Central memory CD8-positive, alpha-beta T cell (primary cell): ENCODE data around the gene VPS26B.
"Not testable (repeated sequence)": the region's sequence is repeated elsewhere in the genome, so short reads cannot be mapped to it uniquely, and the experiment has no call there.

Source experiments
- ATAC-seq: fragments of 150-1000 bp; cut with Tn5 transposase; replicated peaks from 2 replicates; pipeline ENCODE4 v1.10.0; 2022; ENCODE audit warnings: mild to moderate bottlenecking, moderate FRiP score, moderate number of reproducible peaks; ENCODE audit not compliant: poor library complexity, severe bottlenecking; ENCODE audit errors: extremely low read depth
- DNase-seq, 2 donors: peaks; one replicate each; pipeline ENCODE4 v3.0.0; 2021; ENCODE audit warnings: low spot score in 2 of 2
- H3K27ac Mint-ChIP-seq: one replicate; pipeline ENCODE4 v1.8.0; 2022; ENCODE audit warnings: low read depth, mild to moderate bottlenecking, moderate library complexity, mixed read lengths
- H3K27me3 Mint-ChIP-seq: one replicate; pipeline ENCODE4 v1.8.0; 2022; ENCODE audit warnings: mixed read lengths
- H3K36me3 Mint-ChIP-seq: one replicate; pipeline ENCODE4 v1.8.0; 2022; ENCODE audit warnings: mild to moderate bottlenecking, moderate library complexity, mixed read lengths; ENCODE audit not compliant: insufficient read depth
- H3K4me1 Mint-ChIP-seq: one replicate; pipeline ENCODE4 v1.8.0; 2022; ENCODE audit warnings: mixed read lengths
- H3K4me3 Mint-ChIP-seq: one replicate; pipeline ENCODE4 v1.8.0; 2022; ENCODE audit warnings: mild to moderate bottlenecking, moderate library complexity, mixed read lengths
- H3K9me3 Mint-ChIP-seq: one replicate; pipeline ENCODE4 v1.8.0; 2022; ENCODE audit warnings: mixed read lengths

Gene VPS26B

DNA sequence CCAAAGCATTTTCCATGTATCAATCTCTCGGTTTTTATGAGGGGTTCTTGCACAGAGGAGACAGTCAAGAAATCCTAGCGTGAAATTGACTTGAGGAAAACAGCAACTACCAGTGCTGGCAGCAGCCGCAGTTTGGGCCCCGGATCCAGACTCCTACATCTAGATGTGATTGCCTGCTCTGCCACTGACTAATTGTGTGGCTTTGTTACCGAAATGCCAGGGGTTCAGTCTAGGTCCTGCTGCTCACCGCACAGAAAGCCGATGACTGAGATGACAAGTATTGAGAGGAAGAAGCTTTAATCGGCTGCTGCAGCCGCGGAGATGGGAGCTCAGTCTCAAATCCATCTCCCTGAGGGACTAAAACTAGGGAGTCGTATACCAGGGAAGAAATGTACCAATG is 43.5 kb downstream of the VPS26B start:
- Mint-ChIP-seq H3K27me3 (no peaks in the 10 kb centered on the region), H3K36me3 (peaks cover 9% of the 10 kb centered on the region), H3K27ac (no peak overlapping the region), H3K4me1 (peaks cover 41% of the 10 kb centered on the region), H3K9me3 (no peaks in the 10 kb centered on the region), H3K4me3 (no peak overlapping the region)
- ATAC-seq = no peak
- no peak for DNase-seq

DNA sequence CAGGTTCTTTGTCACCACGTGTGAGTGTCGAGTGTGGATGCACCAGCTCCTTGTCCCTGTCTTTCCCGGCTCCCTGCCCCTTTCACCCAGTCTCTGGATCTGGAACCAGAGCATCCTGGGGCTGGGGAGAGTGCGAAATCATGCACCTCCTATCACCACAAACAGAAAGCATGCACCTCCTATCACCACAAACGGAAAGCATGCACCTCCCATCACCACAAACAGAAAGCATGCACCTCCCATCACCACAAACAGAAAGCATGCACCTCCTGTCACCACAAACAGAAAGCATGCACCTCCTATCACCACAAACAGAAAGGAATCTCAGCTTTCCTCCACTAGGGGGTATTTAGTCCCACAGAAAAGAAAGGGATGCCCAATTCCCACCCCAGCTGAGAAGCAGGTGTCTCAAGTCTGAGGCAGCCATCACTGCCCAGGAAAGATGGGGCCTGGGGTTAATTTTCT is 45.8 kb downstream of the VPS26B start:
- Mint-ChIP-seq H3K27ac (peak overlapping the region; percentile 62), H3K4me3 (peak overlapping the region; percentile 66), H3K4me1 (peaks cover 55% of the 10 kb centered on the region), H3K36me3 (peaks cover 7% of the 10 kb centered on the region), H3K9me3 (no peaks in the 10 kb centered on the region), H3K27me3 (no peaks in the 10 kb centered on the region)
- DNase-seq (peak in 1 of 2 donors; percentile 34), ATAC-seq (peak; percentile 84)

GRCh38 chr11:134271978-134272377 is 47.5 kb downstream of the VPS26B start:
- DNase-seq (no peak), ATAC-seq (no peak)
- Mint-ChIP-seq H3K27me3 (no peaks in the 10 kb centered on the region), H3K27ac (no peak overlapping the region), H3K4me3 (no peak overlapping the region), H3K36me3 (peaks cover 7% of the 10 kb centered on the region), H3K9me3 (no peaks in the 10 kb centered on the region), H3K4me1 (peaks cover 55% of the 10 kb centered on the region)

DNA sequence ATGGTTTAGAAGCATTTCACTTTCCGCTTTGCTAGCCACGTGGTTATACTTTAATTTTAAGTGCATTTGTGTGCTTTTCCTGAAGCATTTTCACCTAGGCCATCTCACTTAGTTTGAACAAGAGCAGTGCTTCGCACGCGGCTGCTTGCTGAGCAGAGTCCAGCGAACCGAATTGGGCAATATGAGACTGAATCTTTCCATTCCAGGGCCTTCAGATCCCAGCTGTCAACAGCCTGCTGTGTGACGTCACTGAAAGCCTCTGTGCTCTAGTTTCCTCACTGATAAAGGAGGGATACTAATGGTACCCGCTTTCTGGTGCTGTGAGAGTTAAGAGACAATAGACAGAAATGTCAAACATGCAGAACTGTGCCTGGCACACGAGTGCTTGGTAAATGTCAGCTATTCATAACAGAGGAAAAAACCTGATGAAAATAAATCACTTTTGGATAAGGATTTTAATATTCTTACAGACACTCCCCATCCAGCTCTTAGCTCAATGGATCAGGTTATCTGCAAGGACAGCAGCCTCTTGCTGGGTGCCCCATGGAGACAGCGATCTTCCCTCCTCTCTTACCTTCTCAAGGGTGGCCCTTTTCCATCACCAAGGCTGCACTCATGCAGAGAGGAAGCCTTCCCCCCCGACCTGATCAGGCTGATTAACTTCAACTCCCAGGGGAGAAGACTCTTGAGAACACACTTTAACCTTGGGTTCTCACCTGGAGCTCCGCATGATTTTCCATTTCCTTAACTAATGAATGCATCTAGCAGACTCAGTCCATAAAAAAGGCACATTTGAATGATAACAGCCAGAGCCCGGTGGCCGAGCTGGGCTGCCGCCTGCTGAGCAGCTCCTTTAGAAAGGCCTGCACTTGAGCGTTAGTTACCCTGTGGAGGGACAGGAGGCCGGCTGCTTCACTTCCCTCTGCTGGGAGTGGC is 48.2 kb downstream of the VPS26B start:
- Mint-ChIP-seq H3K36me3 (peaks cover 7% of the 10 kb centered on the region), H3K27me3 (no peaks in the 10 kb centered on the region), H3K4me1 (peaks cover 60% of the 10 kb centered on the region)

GRCh38 chr11:134273317-134273712 is 48.8 kb downstream of the VPS26B start:
- ATAC-seq = no peak
- Mint-ChIP-seq H3K9me3 (no peaks in the 10 kb centered on the region), H3K27me3 (no peaks in the 10 kb centered on the region), H3K27ac (no peak overlapping the region), H3K36me3 (peaks cover 7% of the 10 kb centered on the region), H3K4me3 (no peak overlapping the region), H3K4me1 (peaks cover 55% of the 10 kb centered on the region)
- DNase-seq = no peak

More for the DNA sequence above, 48.2 kb downstream of the VPS26B start:
- DNase-seq = no peak
- H3K27ac Mint-ChIP-seq = no peak overlapping the region
- no peak overlapping the region for H3K4me3 Mint-ChIP-seq
- H3K9me3 Mint-ChIP-seq = no peaks in the 10 kb centered on the region
- no peak for ATAC-seq

DNA sequence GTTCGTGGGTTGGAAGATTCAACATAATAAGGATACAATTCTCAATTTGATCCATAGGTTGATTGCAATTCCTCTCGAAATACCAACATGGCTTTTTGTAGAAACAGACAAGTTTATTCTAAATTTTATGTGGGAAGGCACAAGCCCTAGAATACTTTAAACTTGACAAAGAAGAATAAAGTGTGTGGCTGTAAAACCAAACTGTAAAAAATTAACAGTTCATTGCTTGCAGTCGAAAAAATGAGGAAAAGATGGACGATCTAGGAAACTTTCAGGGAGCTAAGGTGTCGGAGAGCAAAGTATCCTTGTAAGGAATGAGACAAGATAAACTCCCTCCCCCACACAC is 50.7 kb downstream of the VPS26B start:
- peaks cover 5% of the 10 kb centered on the region for H3K36me3 Mint-ChIP-seq
- no peaks in the 10 kb centered on the region for H3K9me3 Mint-ChIP-seq
- H3K4me1 Mint-ChIP-seq = peaks cover 47% of the 10 kb centered on the region
- peak overlapping the region; percentile 91 for H3K27ac Mint-ChIP-seq
- H3K4me3 Mint-ChIP-seq = peak overlapping the region; percentile 96
- no peak for DNase-seq
- H3K27me3 Mint-ChIP-seq = no peaks in the 10 kb centered on the region
- no peak for ATAC-seq

DNA sequence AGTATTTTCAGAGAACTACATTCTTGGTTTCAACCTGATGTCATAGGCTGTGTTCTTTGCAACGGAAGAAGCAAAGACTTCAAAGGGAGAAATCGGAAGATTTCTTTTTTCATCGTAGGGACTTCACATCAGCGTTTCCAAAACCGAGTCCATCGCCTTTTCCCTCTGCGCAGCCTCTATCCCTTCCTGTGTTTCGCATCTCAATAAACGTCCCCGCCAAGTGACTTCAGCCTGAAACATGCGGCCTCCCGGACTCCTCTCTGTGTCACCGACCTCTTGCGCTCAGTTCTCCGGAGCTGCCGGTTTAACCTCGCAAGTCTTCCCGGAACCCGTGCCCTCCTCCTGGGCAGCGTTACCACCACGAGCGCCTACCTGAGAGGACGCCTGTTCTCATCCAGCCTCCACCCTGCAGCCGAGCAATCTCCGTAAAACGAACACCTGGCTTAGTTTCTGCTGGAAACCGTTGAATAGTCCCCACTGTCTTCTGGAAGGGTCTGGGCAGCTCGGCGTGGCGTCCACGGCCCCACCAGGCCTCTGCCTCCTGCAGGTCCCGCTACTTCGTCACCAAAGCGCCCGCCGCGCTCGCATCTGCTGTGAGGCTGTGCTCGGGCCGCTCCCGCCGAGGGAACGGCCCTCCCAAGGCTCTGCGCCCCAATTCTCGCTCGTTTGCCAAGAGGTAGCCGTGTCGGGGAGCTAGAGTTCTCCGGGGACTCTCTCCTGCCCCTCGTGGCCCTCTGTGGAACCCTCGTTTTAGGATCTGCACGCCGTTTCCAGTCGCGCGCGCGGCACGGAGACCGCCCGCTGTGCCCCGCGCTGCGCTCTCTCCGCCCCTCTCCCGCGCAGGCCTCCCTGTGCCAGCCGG is 51.3 kb downstream of the VPS26B start, which contains the start of gene GLB1L3:
Gene GLB1L3, plus strand, starts transcription at position 846 of the 862 bp plus-strand sequence. CDS start 362 bp downstream, outside the sequence.
- Mint-ChIP-seq H3K36me3 (peaks cover under 1% of the 10 kb centered on the region), H3K4me1 (peaks cover 41% of the 10 kb centered on the region), H3K27ac (peak within 1 kb of the TSS; percentile 91), H3K4me3 (peak within 1 kb of the TSS; percentile 96), H3K27me3 (no peaks in the 10 kb centered on the region), H3K9me3 (no peaks in the 10 kb centered on the region)
- ATAC-seq = peak; percentile 93
- peak; percentile 67 to 71 for DNase-seq

DNA sequence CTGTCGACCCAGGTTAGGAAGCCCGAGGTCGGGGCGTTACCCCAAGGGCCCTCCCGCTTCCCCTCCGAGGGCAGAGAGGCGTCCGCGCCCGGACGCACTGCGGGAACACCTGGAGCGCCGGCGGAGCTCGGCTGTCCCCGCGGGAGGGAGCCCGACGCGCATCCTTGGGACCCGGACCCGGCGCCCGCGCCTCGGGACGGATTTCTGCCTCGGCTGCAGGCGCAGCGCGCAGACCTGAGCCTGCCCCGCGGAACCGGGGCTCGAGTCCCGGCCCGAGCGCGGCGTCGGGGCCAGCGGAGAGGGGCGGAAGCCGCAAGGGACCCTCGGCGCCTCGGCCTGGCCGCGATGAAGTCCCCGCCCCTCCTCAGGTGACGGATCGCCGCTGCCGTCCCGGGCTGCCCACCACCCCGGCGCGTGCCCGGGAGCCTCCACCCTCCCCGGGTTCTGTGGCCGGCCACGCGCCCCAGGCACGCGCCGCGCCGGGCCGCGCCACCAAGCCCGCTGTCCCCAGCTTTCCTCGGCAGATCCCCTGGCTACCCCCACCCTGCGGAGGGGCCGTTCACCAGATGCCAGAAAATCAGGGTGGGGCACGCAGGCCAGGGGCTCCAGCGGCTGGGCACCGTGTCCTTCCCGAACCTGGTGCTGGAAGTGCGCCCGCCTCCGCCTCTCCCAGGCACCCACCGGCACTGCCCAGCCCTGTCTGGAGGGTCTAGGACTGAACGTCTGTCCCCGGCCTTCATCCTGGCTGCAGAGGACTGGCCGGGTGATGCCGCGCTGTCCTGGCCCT is 52.1 kb downstream of the VPS26B start:
- H3K4me3 Mint-ChIP-seq = peak overlapping the region; percentile 96
- peak overlapping the region; percentile 91 for H3K27ac Mint-ChIP-seq
- H3K27me3 Mint-ChIP-seq = no peaks in the 10 kb centered on the region
- H3K9me3 Mint-ChIP-seq = no peaks in the 10 kb centered on the region
- no peaks in the 10 kb centered on the region for H3K36me3 Mint-ChIP-seq
- H3K4me1 Mint-ChIP-seq = peaks cover 32% of the 10 kb centered on the region
- no peak for DNase-seq
- ATAC-seq = peak; percentile 10

DNA sequence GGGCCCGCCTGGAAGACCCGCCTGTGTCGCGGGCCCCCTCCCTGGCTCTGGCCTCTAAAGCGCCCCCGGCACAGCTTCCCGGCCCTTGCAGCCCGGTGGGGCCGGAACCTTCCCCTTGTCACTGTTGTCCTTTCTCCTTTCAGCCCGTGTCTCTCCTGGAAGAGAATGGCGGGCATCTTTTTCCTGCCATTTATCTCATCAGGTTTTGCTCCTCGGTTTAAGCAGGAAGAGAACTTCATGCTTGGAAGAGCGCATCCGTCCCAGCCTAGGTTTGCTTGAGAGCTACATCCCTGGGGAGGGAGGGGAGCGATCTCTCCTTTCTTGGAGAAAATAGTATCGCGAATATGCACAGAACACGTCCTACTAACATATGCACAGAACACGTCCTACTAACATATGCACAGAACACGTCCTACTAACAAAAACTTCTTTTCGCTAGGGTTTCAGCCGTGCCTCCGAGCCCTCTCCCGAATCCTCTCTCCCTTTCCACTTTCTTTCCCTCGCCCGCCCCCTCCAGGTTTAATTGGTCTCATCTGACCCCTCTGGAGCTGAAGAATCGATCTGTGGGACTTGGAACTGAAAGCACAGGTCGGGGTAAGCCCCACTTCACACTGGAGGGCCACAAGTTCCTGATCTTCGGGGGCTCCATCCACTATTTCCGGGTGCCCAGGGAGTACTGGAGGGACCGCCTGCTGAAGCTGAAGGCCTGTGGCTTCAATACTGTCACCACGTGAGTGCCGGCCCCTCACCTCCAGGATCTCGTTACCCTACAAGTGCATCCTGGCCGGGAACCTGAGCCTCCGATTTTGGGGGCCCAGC is 52.9 kb downstream of the VPS26B start:
- Mint-ChIP-seq H3K27me3 (no peaks in the 10 kb centered on the region), H3K27ac (no peak overlapping the region), H3K9me3 (no peaks in the 10 kb centered on the region), H3K4me3 (peak overlapping the region; percentile 81), H3K4me1 (peaks cover 30% of the 10 kb centered on the region), H3K36me3 (no peaks in the 10 kb centered on the region)
- ATAC-seq (no peak), DNase-seq (no peak)

DNA sequence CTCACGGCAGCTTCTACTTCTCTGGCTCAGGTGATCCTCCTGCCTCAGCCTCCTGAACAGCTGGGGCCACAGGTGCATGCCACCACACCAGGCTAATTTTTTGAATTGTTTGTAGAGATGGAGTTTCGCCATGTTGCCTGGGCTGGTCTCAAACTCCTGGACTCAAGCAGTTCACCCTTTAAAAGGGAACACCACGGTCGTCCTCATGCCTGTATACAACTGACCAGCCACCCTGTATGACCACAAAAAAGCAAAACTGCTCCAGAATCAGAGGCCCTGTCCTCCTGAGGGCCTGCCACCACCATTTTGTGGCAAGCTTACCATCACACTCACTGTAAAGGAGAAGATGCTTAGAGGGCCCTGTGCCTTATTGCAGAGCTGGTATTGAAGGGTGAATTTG is 53.9 kb downstream of the VPS26B start:
- H3K9me3 Mint-ChIP-seq = no peaks in the 10 kb centered on the region
- peaks cover 26% of the 10 kb centered on the region for H3K4me1 Mint-ChIP-seq
- DNase-seq (no peak), ATAC-seq (no peak)
- no peaks in the 10 kb centered on the region for H3K27me3 Mint-ChIP-seq
- no peaks in the 10 kb centered on the region for H3K36me3 Mint-ChIP-seq
- H3K4me3 Mint-ChIP-seq = no peak overlapping the region
- no peak overlapping the region for H3K27ac Mint-ChIP-seq

- H3K36me3 Mint-ChIP-seq, H3K27me3 Mint-ChIP-seq, H3K9me3 Mint-ChIP-seq, H3K4me1 Mint-ChIP-seq, DNase-seq, H3K27ac Mint-ChIP-seq, ATAC-seq, H3K4me3 Mint-ChIP-seq: not testable (repeated sequence)
Observed at GRCh38 chr11:134281635-134282034, 57.2 kb downstream of the VPS26B start.
